Astrocyte (in vitro differentiated cells and primary cell): ENCODE data around the gene SGCD. TPM values are rescaled to one million over a fixed set of nuclear protein-coding genes. Genes with fewer than 3 reads are reported as not detected.
A peak's percentile ranks its signal among the peaks of the same experiment; 100 is the strongest.

Source experiments
- DNase-seq: peaks from one replicate; pipeline ENCODE4 v3.0.0-alpha.2; 2010; ENCODE audit warnings: low read depth
- FAIRE-seq: peaks from 2 replicates; lab custom pipeline; 2011; peaks lifted over from hg19 to GRCh38; lab: Jason Lieb, UNC
- H2AFZ ChIP-seq: 2 replicates; pipeline ENCODE4 v1.6.0; 2012; ENCODE audit warnings: low read depth, low read length, inconsistent platforms
- H3K27ac ChIP-seq: 2 replicates; pipeline ENCODE4 v1.5.1; 2011; ENCODE audit warnings: low read depth, low read length, inconsistent platforms
- H3K27me3 ChIP-seq: 2 replicates; pipeline ENCODE4 v1.6.0; 2011; ENCODE audit warnings: low read length, inconsistent platforms; ENCODE audit not compliant: insufficient read depth
- H3K36me3 ChIP-seq: 2 replicates; pipeline ENCODE4 v1.5.1; 2011; ENCODE audit warnings: low read length, inconsistent platforms; ENCODE audit not compliant: insufficient read depth
- H3K4me1 ChIP-seq: 2 replicates; pipeline ENCODE4 v1.5.1; 2011; ENCODE audit warnings: low read length, inconsistent platforms; ENCODE audit not compliant: insufficient read depth
- H3K4me2 ChIP-seq: 2 replicates; pipeline ENCODE4 v1.6.0; 2012; ENCODE audit warnings: low read length, inconsistent platforms
- H3K4me3 ChIP-seq: 2 replicates; pipeline ENCODE4 v1.5.1; 2011; ENCODE audit warnings: low read depth, mild to moderate bottlenecking, low read length, inconsistent platforms; ENCODE audit not compliant: insufficient read depth
- H3K79me2 ChIP-seq: 2 replicates; pipeline ENCODE4 v1.6.0; 2012; ENCODE audit warnings: mild to moderate bottlenecking, low read length, inconsistent platforms; ENCODE audit not compliant: insufficient read depth
- H3K9ac ChIP-seq: 2 replicates; pipeline ENCODE4 v1.6.0; 2012; ENCODE audit warnings: mild to moderate bottlenecking, low read length, inconsistent platforms
- H3K9me3 ChIP-seq: 2 replicates; pipeline ENCODE4 v1.5.1; 2012; ENCODE audit warnings: low read depth, mild to moderate bottlenecking, low read length, inconsistent platforms; ENCODE audit not compliant: insufficient read depth
- H4K20me1 ChIP-seq: 2 replicates; pipeline ENCODE4 v1.6.0; 2012; ENCODE audit warnings: low read length, inconsistent platforms; ENCODE audit not compliant: insufficient read depth
- H3K27ac Mint-ChIP-seq: one replicate; pipeline ENCODE4 v1.8.0; 2021; ENCODE audit warnings: mild to moderate bottlenecking, mixed read lengths; ENCODE audit not compliant: unreplicated experiment
- H3K27me3 Mint-ChIP-seq: one replicate; pipeline ENCODE4 v1.8.0; 2021; ENCODE audit warnings: low read depth, mixed read lengths; ENCODE audit not compliant: unreplicated experiment
- H3K36me3 Mint-ChIP-seq: one replicate; pipeline ENCODE4 v1.8.0; 2021; ENCODE audit warnings: low read depth, mixed read lengths; ENCODE audit not compliant: unreplicated experiment
- H3K4me1 Mint-ChIP-seq: one replicate; pipeline ENCODE4 v1.8.0; 2021; ENCODE audit warnings: low read depth, mixed read lengths; ENCODE audit not compliant: unreplicated experiment
- H3K4me3 Mint-ChIP-seq: one replicate; pipeline ENCODE4 v1.8.0; 2021; ENCODE audit warnings: mild to moderate bottlenecking, moderate library complexity, mixed read lengths; ENCODE audit not compliant: unreplicated experiment
- H3K9me3 Mint-ChIP-seq: one replicate; pipeline ENCODE4 v1.8.0; 2021; ENCODE audit warnings: mild to moderate bottlenecking, mixed read lengths; ENCODE audit not compliant: unreplicated experiment
- EZH2 ChIP-seq: IDR thresholded peaks from 2 replicates; pipeline ENCODE4 v1.6.1; 2012; ENCODE audit warnings: mild to moderate bottlenecking, low read length, inconsistent platforms; ENCODE audit not compliant: insufficient read depth
- total RNA-seq: library from RNA; stranded (reverse); gene quantifications from 2 replicates; pipeline ENCODE4 v1.2.1, GENCODE V29; 2021
- TF ChIP-seq, protein P1 (sequence below): IDR thresholded peaks from 2 replicates; pipeline ENCODE4 v1.5.1; 2011; ENCODE audit warnings: low read depth, mild to moderate bottlenecking, inconsistent platforms, low read length, moderate library complexity; ENCODE audit not compliant: insufficient read depth

The SGCD gene
- total RNA-seq, 1 donor from 2014 or later, result 2.9 TPM

- H3K27ac ChIP-seq, result no peak overlapping the region
- Mint-ChIP-seq H3K9me3 (no peaks in the 10 kb centered on the region), H3K27me3 (no peaks in the 10 kb centered on the region), H3K36me3 (no peaks in the 10 kb centered on the region), H3K4me3 (no peak overlapping the region), H3K27ac (no peak overlapping the region), H3K4me1 (peaks cover 16% of the 10 kb centered on the region)
- no peaks in the 10 kb centered on the region for H4K20me1 ChIP-seq
- no peak for FAIRE-seq
- TF ChIP-seq, protein P1, sequence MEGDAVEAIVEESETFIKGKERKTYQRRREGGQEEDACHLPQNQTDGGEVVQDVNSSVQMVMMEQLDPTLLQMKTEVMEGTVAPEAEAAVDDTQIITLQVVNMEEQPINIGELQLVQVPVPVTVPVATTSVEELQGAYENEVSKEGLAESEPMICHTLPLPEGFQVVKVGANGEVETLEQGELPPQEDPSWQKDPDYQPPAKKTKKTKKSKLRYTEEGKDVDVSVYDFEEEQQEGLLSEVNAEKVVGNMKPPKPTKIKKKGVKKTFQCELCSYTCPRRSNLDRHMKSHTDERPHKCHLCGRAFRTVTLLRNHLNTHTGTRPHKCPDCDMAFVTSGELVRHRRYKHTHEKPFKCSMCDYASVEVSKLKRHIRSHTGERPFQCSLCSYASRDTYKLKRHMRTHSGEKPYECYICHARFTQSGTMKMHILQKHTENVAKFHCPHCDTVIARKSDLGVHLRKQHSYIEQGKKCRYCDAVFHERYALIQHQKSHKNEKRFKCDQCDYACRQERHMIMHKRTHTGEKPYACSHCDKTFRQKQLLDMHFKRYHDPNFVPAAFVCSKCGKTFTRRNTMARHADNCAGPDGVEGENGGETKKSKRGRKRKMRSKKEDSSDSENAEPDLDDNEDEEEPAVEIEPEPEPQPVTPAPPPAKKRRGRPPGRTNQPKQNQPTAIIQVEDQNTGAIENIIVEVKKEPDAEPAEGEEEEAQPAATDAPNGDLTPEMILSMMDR, result no peak
- no peak for TF ChIP-seq EZH2
- no peaks in the 10 kb centered on the region for H3K9me3 ChIP-seq
- peaks cover 4% of the 10 kb centered on the region for H3K4me1 ChIP-seq
- H3K36me3 ChIP-seq, result no peaks in the 10 kb centered on the region
- no peak overlapping the region for H2AFZ ChIP-seq
- no peaks in the 10 kb centered on the region for H3K27me3 ChIP-seq
- DNase-seq, result no peak
- no peak overlapping the region for H3K9ac ChIP-seq
- no peaks in the 10 kb centered on the region for H3K79me2 ChIP-seq
- no peak overlapping the region for H3K4me2 ChIP-seq
- no peak overlapping the region for H3K4me3 ChIP-seq
Observed at GRCh38 chr5:156329171-156329611, 2.2 kb downstream of the SGCD start.

DNA sequence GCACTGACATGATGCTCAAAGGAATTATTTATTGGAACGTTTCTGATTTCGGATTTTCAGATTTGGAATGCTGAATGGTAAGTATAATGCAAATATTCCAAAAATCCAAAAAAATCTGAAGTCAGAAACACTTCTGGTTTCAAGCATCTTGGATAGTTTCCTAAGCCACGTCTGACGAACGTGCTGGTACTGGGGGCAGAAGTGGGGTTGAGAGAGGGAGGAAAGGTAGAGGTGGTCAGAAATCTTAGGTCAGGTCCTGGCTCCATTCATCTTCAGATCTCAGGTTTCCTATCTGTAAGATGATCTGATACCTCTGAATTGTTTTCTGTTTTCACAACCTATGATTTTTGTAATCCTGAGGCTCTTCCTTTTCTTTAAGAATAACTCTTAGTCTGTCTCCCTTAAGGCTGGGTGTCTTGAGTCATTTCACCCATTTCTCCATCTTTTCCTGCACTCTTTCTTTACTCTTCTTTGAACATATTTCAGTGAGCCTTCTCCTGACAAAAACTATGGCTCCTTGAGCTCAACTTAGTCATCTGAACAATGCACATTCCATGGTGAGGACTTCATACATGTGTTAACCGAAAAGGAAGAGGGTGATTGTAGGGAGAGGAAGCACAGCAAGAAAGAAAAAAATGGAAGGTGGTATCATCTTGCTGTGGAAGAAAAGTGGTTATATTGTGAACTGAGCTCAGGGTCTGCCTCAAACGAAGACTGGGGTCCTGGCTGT, 3.3 kb downstream of the SGCD start:
- Mint-ChIP-seq H3K27me3 (no peaks in the 10 kb centered on the region), H3K4me3 (no peak overlapping the region), H3K36me3 (no peaks in the 10 kb centered on the region), H3K4me1 (peaks cover 16% of the 10 kb centered on the region), H3K9me3 (no peaks in the 10 kb centered on the region), H3K27ac (no peak overlapping the region)
- no peak for TF ChIP-seq EZH2
- TF ChIP-seq, protein P1, result no peak
- Histone ChIP-seq H4K20me1 (no peaks in the 10 kb centered on the region), H3K4me1 (peaks cover 4% of the 10 kb centered on the region), H3K4me2 (no peak overlapping the region), H3K36me3 (no peaks in the 10 kb centered on the region), H3K27ac (no peak overlapping the region), H3K9me3 (no peaks in the 10 kb centered on the region), H3K27me3 (no peaks in the 10 kb centered on the region), H3K9ac (no peak overlapping the region), H3K79me2 (no peaks in the 10 kb centered on the region), H3K4me3 (no peak overlapping the region), H2AFZ (no peak overlapping the region)
- DNase-seq (peak; percentile 26), FAIRE-seq (no peak)

GRCh38 chr5:156331181-156331580, 4.2 kb downstream of the SGCD start:
- no peaks in the 10 kb centered on the region for H3K9me3 Mint-ChIP-seq
- H3K36me3 Mint-ChIP-seq, result no peaks in the 10 kb centered on the region
- peaks cover 16% of the 10 kb centered on the region for H3K4me1 Mint-ChIP-seq

More at GRCh38 chr5:156331181-156331580, 4.2 kb downstream of the SGCD start:
- no peaks in the 10 kb centered on the region for H3K9me3 ChIP-seq
- H3K4me3 ChIP-seq, result no peak overlapping the region
- H3K79me2 ChIP-seq, result no peaks in the 10 kb centered on the region
- H3K27ac ChIP-seq, result no peak overlapping the region
- no peak overlapping the region for H3K4me2 ChIP-seq
- H3K36me3 ChIP-seq, result no peaks in the 10 kb centered on the region
- TF ChIP-seq, protein P1, result no peak
- TF ChIP-seq EZH2, result no peak
- FAIRE-seq (no peak), DNase-seq (no peak)
- H4K20me1 ChIP-seq, result no peaks in the 10 kb centered on the region
- no peaks in the 10 kb centered on the region for H3K27me3 Mint-ChIP-seq
- no peak overlapping the region for H2AFZ ChIP-seq
- no peaks in the 10 kb centered on the region for H3K27me3 ChIP-seq
- peak overlapping the region; percentile 24 for H3K27ac Mint-ChIP-seq
- H3K4me1 ChIP-seq, result peaks cover 4% of the 10 kb centered on the region
- H3K9ac ChIP-seq, result no peak overlapping the region
- no peak overlapping the region for H3K4me3 Mint-ChIP-seq
